Measurements from ENCODE around the gene KIAA0825. TPM values are rescaled to one million over a fixed set of nuclear protein-coding genes. Genes with fewer than 3 reads are reported as not detected.
"Not testable (repeated sequence)": the region's sequence is repeated elsewhere in the genome, so short reads cannot be mapped to it uniquely, and the experiment has no call there.

KIAA0825 gene
- total RNA-seq, 2 experiments from 2014 or later, result 0.32 to 0.54 TPM

DNA sequence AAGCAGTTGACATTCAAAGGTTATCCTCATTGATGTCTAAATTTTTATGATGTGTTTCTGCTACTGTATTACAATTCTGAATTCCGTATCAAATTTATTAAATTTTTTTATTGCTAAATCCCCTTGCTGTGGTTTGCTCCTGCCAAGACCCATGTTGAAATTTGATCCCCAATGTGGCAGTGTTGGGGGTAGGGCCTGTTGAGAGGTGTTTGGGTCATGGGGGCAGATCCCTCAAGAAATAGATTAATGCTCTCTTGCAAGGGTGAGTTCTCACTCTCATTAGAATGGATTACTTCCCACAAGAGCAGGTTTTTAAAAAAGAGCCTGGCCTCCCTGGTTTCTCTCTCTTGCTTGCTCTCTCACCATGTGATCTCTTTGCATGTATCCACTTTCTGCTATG lies 442.5 kb downstream of the KIAA0825 start:
- DNase-seq (no peak), ATAC-seq (no peak)
- ChIA-PET POLR2A (no interaction called here), CTCF (no interaction called here)
- H3K9me3 Mint-ChIP-seq, result no peaks in the 10 kb centered on the region
- TF ChIP-seq, protein P1, sequence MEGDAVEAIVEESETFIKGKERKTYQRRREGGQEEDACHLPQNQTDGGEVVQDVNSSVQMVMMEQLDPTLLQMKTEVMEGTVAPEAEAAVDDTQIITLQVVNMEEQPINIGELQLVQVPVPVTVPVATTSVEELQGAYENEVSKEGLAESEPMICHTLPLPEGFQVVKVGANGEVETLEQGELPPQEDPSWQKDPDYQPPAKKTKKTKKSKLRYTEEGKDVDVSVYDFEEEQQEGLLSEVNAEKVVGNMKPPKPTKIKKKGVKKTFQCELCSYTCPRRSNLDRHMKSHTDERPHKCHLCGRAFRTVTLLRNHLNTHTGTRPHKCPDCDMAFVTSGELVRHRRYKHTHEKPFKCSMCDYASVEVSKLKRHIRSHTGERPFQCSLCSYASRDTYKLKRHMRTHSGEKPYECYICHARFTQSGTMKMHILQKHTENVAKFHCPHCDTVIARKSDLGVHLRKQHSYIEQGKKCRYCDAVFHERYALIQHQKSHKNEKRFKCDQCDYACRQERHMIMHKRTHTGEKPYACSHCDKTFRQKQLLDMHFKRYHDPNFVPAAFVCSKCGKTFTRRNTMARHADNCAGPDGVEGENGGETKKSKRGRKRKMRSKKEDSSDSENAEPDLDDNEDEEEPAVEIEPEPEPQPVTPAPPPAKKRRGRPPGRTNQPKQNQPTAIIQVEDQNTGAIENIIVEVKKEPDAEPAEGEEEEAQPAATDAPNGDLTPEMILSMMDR (IDR thresholded peaks at IDR 0.05), result no peak
- intact Hi-C loops (cut with micrococcal nuclease), result no loop called here
- H3K4me3 Mint-ChIP-seq, result no peak overlapping the region
- no peaks in the 10 kb centered on the region for H3K36me3 Mint-ChIP-seq (ENCODE audit: low read depth)
- no peak overlapping the region for H3K27ac Mint-ChIP-seq
- H3K27me3 Mint-ChIP-seq, result no peaks in the 10 kb centered on the region
- H3K4me1 Mint-ChIP-seq (ENCODE audit: low read depth), result no peaks in the 10 kb centered on the region

DNA sequence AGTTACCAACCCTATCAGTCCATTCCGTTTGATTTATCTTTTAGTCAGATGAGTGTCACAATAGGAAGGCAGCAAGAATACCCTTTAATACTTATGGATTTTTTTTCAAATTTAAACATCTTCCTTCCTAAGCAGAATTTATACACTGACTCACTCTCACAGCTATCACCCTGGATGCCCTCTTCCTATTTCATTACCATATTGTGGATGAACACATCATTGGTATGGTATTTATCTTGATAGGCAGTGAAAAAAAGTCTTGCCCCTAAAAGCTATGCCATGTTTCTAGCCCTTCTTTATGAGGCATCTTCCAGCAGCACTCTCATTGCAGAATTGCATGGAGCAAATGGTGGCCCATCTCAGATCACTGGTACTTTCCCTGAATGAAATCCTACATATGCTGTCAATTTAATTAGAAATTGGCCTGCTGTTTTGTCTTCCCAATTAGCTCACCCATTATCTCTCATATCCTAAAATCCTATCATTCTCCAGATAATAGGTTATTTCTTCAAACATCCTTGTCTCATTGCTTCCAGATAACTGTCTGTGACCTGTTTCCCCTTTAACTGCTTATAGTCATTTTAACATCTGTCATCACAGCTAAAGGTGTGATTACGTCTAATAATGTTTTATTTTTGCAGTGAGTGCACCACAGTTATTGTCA lies 443.5 kb downstream of the KIAA0825 start:
- ChIA-PET CTCF (no interaction called here), POLR2A (no interaction called here)

DNA sequence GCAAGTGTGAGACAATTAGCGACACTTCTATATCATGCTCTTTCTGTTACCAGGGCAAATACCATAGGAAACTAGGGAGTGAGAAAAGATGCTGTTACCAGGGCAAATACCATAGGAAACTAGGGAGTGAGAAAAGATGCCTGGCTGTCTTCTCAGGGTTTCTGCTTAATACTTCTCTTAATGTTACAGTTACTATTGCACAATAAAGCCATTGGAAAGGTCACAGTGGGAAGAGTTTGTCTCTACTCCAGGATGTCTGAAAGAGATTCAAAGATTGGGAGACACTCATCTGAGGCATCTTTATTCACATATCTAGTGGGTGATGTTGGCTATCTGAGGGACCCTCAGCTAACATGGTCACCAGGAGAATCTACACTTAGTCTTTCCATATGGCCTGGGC lies 445.3 kb downstream of the KIAA0825 start:
- Mint-ChIP-seq H3K9me3 (no peaks in the 10 kb centered on the region), H3K4me1 (ENCODE audit: low read depth) (no peaks in the 10 kb centered on the region), H3K27ac (no peak overlapping the region), H3K36me3 (ENCODE audit: low read depth) (no peaks in the 10 kb centered on the region), H3K27me3 (no peaks in the 10 kb centered on the region), H3K4me3 (no peak overlapping the region)
- TF ChIP-seq, protein P1 (IDR thresholded peaks at IDR 0.05), result no peak
- POLR2A ChIA-PET, result no interaction called here
- ATAC-seq (no peak), DNase-seq (no peak)
- CTCF ChIA-PET, result no interaction called here
- intact Hi-C loops (cut with micrococcal nuclease), result no loop called here

More for the DNA sequence above, 443.5 kb downstream of the KIAA0825 start:
- Mint-ChIP-seq H3K4me1 (ENCODE audit: low read depth) (no peaks in the 10 kb centered on the region), H3K36me3 (ENCODE audit: low read depth) (no peaks in the 10 kb centered on the region), H3K27me3 (no peaks in the 10 kb centered on the region), H3K4me3 (no peak overlapping the region), H3K9me3 (no peaks in the 10 kb centered on the region), H3K27ac (no peak overlapping the region)
- no peak for ATAC-seq
- intact Hi-C loops (cut with micrococcal nuclease), result no loop called here
- TF ChIP-seq, protein P1 (IDR thresholded peaks at IDR 0.05), result no peak
- no peak for DNase-seq

DNA sequence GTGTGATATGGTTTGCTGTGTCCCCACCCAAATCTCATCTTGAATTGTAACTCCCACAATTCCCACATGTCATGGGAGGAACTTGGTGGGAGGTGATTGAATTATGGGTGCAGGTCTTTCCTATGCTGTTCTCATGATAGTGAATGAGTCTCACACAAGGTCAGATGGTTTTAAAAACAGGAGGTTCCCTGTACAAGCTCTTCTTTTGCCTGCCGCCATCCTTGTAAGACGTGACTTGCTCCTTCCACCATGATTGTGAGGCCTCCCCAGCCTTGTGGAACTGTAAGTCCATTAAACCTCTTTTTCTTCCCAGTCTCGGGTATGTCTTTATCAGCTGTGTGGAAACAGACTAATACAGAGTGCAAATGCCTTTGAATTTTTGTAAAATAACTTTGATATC lies 447.3 kb downstream of the KIAA0825 start:
- ATAC-seq; H3K4me3 Mint-ChIP-seq; H3K27me3 Mint-ChIP-seq; intact Hi-C loops (cut with micrococcal nuclease); POLR2A ChIA-PET; H3K36me3 Mint-ChIP-seq (ENCODE audit: low read depth); H3K9me3 Mint-ChIP-seq; CTCF ChIA-PET; H3K27ac Mint-ChIP-seq; DNase-seq; H3K4me1 Mint-ChIP-seq (ENCODE audit: low read depth): not testable (repeated sequence)

DNA sequence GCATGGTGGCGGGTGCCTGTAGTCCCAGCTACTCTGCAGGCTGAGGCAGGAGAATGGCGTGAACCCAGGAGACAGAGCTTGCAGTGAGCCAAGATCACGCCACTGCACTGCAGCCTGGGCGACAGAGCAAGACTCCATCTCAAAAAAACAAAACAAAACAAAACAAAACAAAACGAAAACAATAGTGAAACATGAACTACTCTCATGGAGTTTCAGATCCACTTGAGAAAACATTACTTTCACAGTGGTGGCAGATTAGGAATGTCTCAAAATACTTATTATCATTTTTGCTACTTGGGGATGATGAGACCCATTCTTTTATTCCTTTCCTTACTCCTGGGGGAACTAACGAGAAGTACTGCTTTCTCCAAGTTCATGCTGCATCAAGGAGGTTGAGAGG lies 448.2 kb downstream of the KIAA0825 start:
- DNase-seq; H3K4me3 Mint-ChIP-seq; CTCF ChIA-PET; intact Hi-C loops (cut with micrococcal nuclease); H3K4me1 Mint-ChIP-seq (ENCODE audit: low read depth); H3K27ac Mint-ChIP-seq; POLR2A ChIA-PET; ATAC-seq; H3K36me3 Mint-ChIP-seq (ENCODE audit: low read depth); H3K9me3 Mint-ChIP-seq; H3K27me3 Mint-ChIP-seq: not testable (repeated sequence)

DNA sequence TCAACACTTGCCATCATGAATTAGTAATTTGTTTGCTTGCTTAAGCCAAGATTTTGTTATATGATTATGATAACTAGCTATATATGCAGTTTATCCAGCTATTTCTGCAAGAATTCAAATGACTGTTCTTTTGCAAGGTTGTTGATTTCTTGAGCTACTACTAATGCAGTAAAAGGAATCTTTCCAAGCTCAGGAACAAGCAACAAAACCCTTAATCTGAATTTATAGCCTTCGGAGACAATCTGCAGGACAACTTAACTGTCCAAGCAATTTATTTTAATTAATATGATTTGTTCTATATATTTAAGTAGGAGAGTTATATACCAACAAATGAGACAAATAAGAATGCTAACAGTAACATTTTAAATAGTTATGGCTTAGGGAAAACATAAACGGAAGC lies 450.3 kb downstream of the KIAA0825 start:
- no peak for DNase-seq
- ChIA-PET POLR2A (no interaction called here), CTCF (no interaction called here)
- no peak overlapping the region for H3K4me3 Mint-ChIP-seq
- intact Hi-C loops (cut with micrococcal nuclease), result no loop called here
- no peaks in the 10 kb centered on the region for H3K4me1 Mint-ChIP-seq (ENCODE audit: low read depth)
- peaks cover 1% of the 10 kb centered on the region for H3K27me3 Mint-ChIP-seq
- no peaks in the 10 kb centered on the region for H3K36me3 Mint-ChIP-seq (ENCODE audit: low read depth)
- no peaks in the 10 kb centered on the region for H3K9me3 Mint-ChIP-seq
- ATAC-seq, result no peak
- no peak overlapping the region for H3K27ac Mint-ChIP-seq
- TF ChIP-seq, protein P1 (IDR thresholded peaks at IDR 0.05), result no peak

Data from activated CD8-positive, alpha-beta T cell treated with anti-CD3 and anti-CD28 coated beads for 36 hours (primary cell).